Activated naive CD8-positive, alpha-beta T cell treated with anti-CD3 and anti-CD28 coated beads, Interleukin-2, amount 50 U/mL, for 24 hours (primary cell): ENCODE data around the gene AFF3.
"Not testable (repeated sequence)": the region's sequence is repeated elsewhere in the genome, so short reads cannot be mapped to it uniquely, and the experiment has no call there.

ENCODE experiments used
- ATAC-seq: fragments of 150-1000 bp; cut with Tn5 transposase; one replicate; pipeline ENCODE4 v1.10.0; 2021
- DNase-seq: peaks from one replicate; pipeline ENCODE4 v3.0.0; 2021
- H3K27ac Mint-ChIP-seq: one replicate; pipeline ENCODE4 v1.8.0; 2021; ENCODE audit warnings: mild to moderate bottlenecking, mixed read lengths
- H3K27me3 Mint-ChIP-seq: one replicate; pipeline ENCODE4 v1.8.0; 2021; ENCODE audit warnings: mixed read lengths
- H3K36me3 Mint-ChIP-seq: one replicate; pipeline ENCODE4 v1.8.0; 2021; ENCODE audit warnings: low read depth, mixed read lengths
- H3K4me1 Mint-ChIP-seq: one replicate; pipeline ENCODE4 v1.8.0; 2021; ENCODE audit warnings: mixed read lengths
- H3K4me3 Mint-ChIP-seq: one replicate; pipeline ENCODE4 v1.8.0; 2021; ENCODE audit warnings: mild to moderate bottlenecking, moderate library complexity, mixed read lengths
- H3K9me3 Mint-ChIP-seq: one replicate; pipeline ENCODE4 v1.8.0; 2021; ENCODE audit warnings: mixed read lengths

Gene AFF3

GRCh38 chr2:100136310-100136709 is 6.1 kb downstream of the AFF3 start:
- ATAC-seq (peak; percentile 37), DNase-seq (no peak)
- Mint-ChIP-seq H3K36me3 (peaks cover 7% of the 10 kb centered on the region), H3K9me3 (no peaks in the 10 kb centered on the region), H3K4me1 (peaks cover 43% of the 10 kb centered on the region), H3K27ac (no peak overlapping the region), H3K4me3 (no peak overlapping the region), H3K27me3 (no peaks in the 10 kb centered on the region)

- Mint-ChIP-seq H3K4me3 (no peak overlapping the region), H3K36me3 (peaks cover 3% of the 10 kb centered on the region), H3K9me3 (no peaks in the 10 kb centered on the region), H3K4me1 (peaks cover 41% of the 10 kb centered on the region), H3K27ac (no peak overlapping the region), H3K27me3 (no peaks in the 10 kb centered on the region)
- no peak for ATAC-seq
- DNase-seq, result no peak
Observed at GRCh38 chr2:100135415-100135814, 7.0 kb downstream of the AFF3 start.

- Mint-ChIP-seq H3K9me3 (no peaks in the 10 kb centered on the region), H3K36me3 (no peaks in the 10 kb centered on the region), H3K4me3 (no peak overlapping the region), H3K27me3 (no peaks in the 10 kb centered on the region), H3K27ac (no peak overlapping the region), H3K4me1 (peaks cover 11% of the 10 kb centered on the region)
- ATAC-seq, result peak; percentile 52
- no peak for DNase-seq
Observed at GRCh38 chr2:100130595-100131391, 11.6 kb downstream of the AFF3 start.

GRCh38 chr2:100126897-100127401 is 15.4 kb downstream of the AFF3 start:
- H3K4me1 Mint-ChIP-seq, result peaks cover 12% of the 10 kb centered on the region

GRCh38 chr2:100126201-100126600 is 16.2 kb downstream of the AFF3 start:
- H3K4me1 Mint-ChIP-seq, result peaks cover 11% of the 10 kb centered on the region
- ATAC-seq, result no peak
- DNase-seq, result no peak

More at GRCh38 chr2:100126897-100127401, 15.4 kb downstream of the AFF3 start:
- Mint-ChIP-seq H3K27ac (no peak overlapping the region), H3K36me3 (peaks cover 10% of the 10 kb centered on the region), H3K27me3 (no peaks in the 10 kb centered on the region), H3K9me3 (peaks cover 16% of the 10 kb centered on the region), H3K4me3 (no peak overlapping the region)
- DNase-seq (no peak), ATAC-seq (no peak)

GRCh38 chr2:100125626-100126025 is 16.8 kb downstream of the AFF3 start:
- peaks cover 10% of the 10 kb centered on the region for H3K36me3 Mint-ChIP-seq
- peaks cover 5% of the 10 kb centered on the region for H3K4me1 Mint-ChIP-seq

More at GRCh38 chr2:100126201-100126600, 16.2 kb downstream of the AFF3 start:
- Mint-ChIP-seq H3K27me3 (no peaks in the 10 kb centered on the region), H3K27ac (no peak overlapping the region), H3K9me3 (peaks cover 16% of the 10 kb centered on the region), H3K36me3 (peaks cover 10% of the 10 kb centered on the region), H3K4me3 (no peak overlapping the region)

GRCh38 chr2:100124761-100125160 is 17.6 kb downstream of the AFF3 start:
- peaks cover 4% of the 10 kb centered on the region for H3K4me1 Mint-ChIP-seq
- H3K9me3 Mint-ChIP-seq, result peaks cover 16% of the 10 kb centered on the region
- DNase-seq, result no peak
- H3K4me3 Mint-ChIP-seq, result no peak overlapping the region
- ATAC-seq, result no peak
- no peak overlapping the region for H3K27ac Mint-ChIP-seq
- no peaks in the 10 kb centered on the region for H3K27me3 Mint-ChIP-seq
- peaks cover 10% of the 10 kb centered on the region for H3K36me3 Mint-ChIP-seq

More at GRCh38 chr2:100125626-100126025, 16.8 kb downstream of the AFF3 start:
- H3K27ac Mint-ChIP-seq, result no peak overlapping the region
- DNase-seq (no peak), ATAC-seq (no peak)
- H3K9me3 Mint-ChIP-seq, result peaks cover 16% of the 10 kb centered on the region
- no peaks in the 10 kb centered on the region for H3K27me3 Mint-ChIP-seq
- H3K4me3 Mint-ChIP-seq, result no peak overlapping the region

- Mint-ChIP-seq H3K27ac (no peak overlapping the region), H3K4me1 (peaks cover 4% of the 10 kb centered on the region), H3K27me3 (no peaks in the 10 kb centered on the region), H3K36me3 (peaks cover 15% of the 10 kb centered on the region), H3K4me3 (no peak overlapping the region), H3K9me3 (peaks cover 32% of the 10 kb centered on the region)
- ATAC-seq, result no peak
- no peak for DNase-seq
Observed at GRCh38 chr2:100121124-100121718, 21.2 kb downstream of the AFF3 start.

- ATAC-seq, result no peak
- peaks cover 29% of the 10 kb centered on the region for H3K9me3 Mint-ChIP-seq
- peaks cover 8% of the 10 kb centered on the region for H3K36me3 Mint-ChIP-seq
- H3K27ac Mint-ChIP-seq, result no peak overlapping the region
- peaks cover 6% of the 10 kb centered on the region for H3K4me1 Mint-ChIP-seq
- DNase-seq, result no peak
- H3K27me3 Mint-ChIP-seq, result no peaks in the 10 kb centered on the region
- H3K4me3 Mint-ChIP-seq, result no peak overlapping the region
Observed at GRCh38 chr2:100119235-100119634, 23.2 kb downstream of the AFF3 start.

GRCh38 chr2:100113990-100114433 is 28.4 kb downstream of the AFF3 start:
- Mint-ChIP-seq H3K4me3 (no peak overlapping the region), H3K27ac (peak overlapping the region; percentile 41), H3K27me3 (no peaks in the 10 kb centered on the region), H3K36me3 (peaks cover 5% of the 10 kb centered on the region), H3K9me3 (peaks cover 20% of the 10 kb centered on the region), H3K4me1 (peaks cover 18% of the 10 kb centered on the region)
- peak; percentile 49 for ATAC-seq
- no peak for DNase-seq

- no peaks in the 10 kb centered on the region for H3K36me3 Mint-ChIP-seq
- no peak for ATAC-seq
- H3K27ac Mint-ChIP-seq, result no peak overlapping the region
- no peak overlapping the region for H3K4me3 Mint-ChIP-seq
- H3K4me1 Mint-ChIP-seq, result peaks cover 21% of the 10 kb centered on the region
- H3K27me3 Mint-ChIP-seq, result peaks cover 14% of the 10 kb centered on the region
- no peaks in the 10 kb centered on the region for H3K9me3 Mint-ChIP-seq
- DNase-seq, result no peak
Observed at GRCh38 chr2:100110614-100111000, 31.8 kb downstream of the AFF3 start.

GRCh38 chr2:100109986-100110613 is 32.3 kb downstream of the AFF3 start:
- no peak for ATAC-seq
- H3K4me3 Mint-ChIP-seq, result no peak overlapping the region
- peaks cover 23% of the 10 kb centered on the region for H3K4me1 Mint-ChIP-seq
- DNase-seq, result no peak
- no peak overlapping the region for H3K27ac Mint-ChIP-seq
- H3K9me3 Mint-ChIP-seq, result no peaks in the 10 kb centered on the region
- H3K36me3 Mint-ChIP-seq, result no peaks in the 10 kb centered on the region
- peaks cover 18% of the 10 kb centered on the region for H3K27me3 Mint-ChIP-seq

- H3K27me3 Mint-ChIP-seq, result peaks cover 18% of the 10 kb centered on the region
- not testable (repeated sequence) for ATAC-seq, DNase-seq, H3K36me3 Mint-ChIP-seq, H3K9me3 Mint-ChIP-seq, H3K4me3 Mint-ChIP-seq, H3K27ac Mint-ChIP-seq
- peaks cover 13% of the 10 kb centered on the region for H3K4me1 Mint-ChIP-seq
Observed at GRCh38 chr2:100108648-100109020, 33.8 kb downstream of the AFF3 start.

GRCh38 chr2:100107906-100108647 is 34.3 kb downstream of the AFF3 start:
- ATAC-seq (no peak), DNase-seq (no peak)
- peaks cover 8% of the 10 kb centered on the region for H3K4me1 Mint-ChIP-seq
- H3K27me3 Mint-ChIP-seq, result peaks cover 19% of the 10 kb centered on the region
- no peaks in the 10 kb centered on the region for H3K36me3 Mint-ChIP-seq
- no peaks in the 10 kb centered on the region for H3K9me3 Mint-ChIP-seq
- no peak overlapping the region for H3K4me3 Mint-ChIP-seq
- H3K27ac Mint-ChIP-seq, result no peak overlapping the region
